ENCODE measurements around the gene ZNF750. TPM values are rescaled to one million over a fixed set of nuclear protein-coding genes. Genes with fewer than 3 reads are reported as not detected.

ZNF750 gene
- total RNA-seq, 1 donor from 2014 or later = 0.34 TPM

GRCh38 chr17:82848022-82848592 lies 8.3 kb upstream of the ZNF750 start:
- Histone ChIP-seq H3K36me3 (ENCODE audit: insufficient read depth, low read length) (no peaks in the 10 kb centered on the region), H3K4me2 (ENCODE audit: low read length) (peak overlapping the region; percentile 83), H3K27ac (ENCODE audit: low read depth, low read length) (peak overlapping the region; percentile 25), H3K79me2 (ENCODE audit: insufficient read depth, low read length) (peaks cover 5% of the 10 kb centered on the region), H3K9me3 (ENCODE audit: insufficient read depth, low read depth, low read length) (no peaks in the 10 kb centered on the region), H2AFZ (ENCODE audit: low read depth, low read length) (peak overlapping the region; percentile 21), H3K4me1 (ENCODE audit: insufficient read depth, low read length) (no peaks in the 10 kb centered on the region), H3K27me3 (ENCODE audit: insufficient read depth, low read length) (no peaks in the 10 kb centered on the region), H3K4me3 (ENCODE audit: insufficient read depth, low read depth, low read length) (peak overlapping the region; percentile 41), H4K20me1 (ENCODE audit: insufficient read depth, low read length) (peaks cover 7% of the 10 kb centered on the region), H3K9ac (ENCODE audit: low read length) (peak overlapping the region; percentile 71)
- no peak overlapping the region for H3K27ac Mint-ChIP-seq (ENCODE audit: unreplicated experiment)
- FAIRE-seq (no peak), DNase-seq (ENCODE audit: low read depth) (peak; percentile 70)
- H3K4me3 Mint-ChIP-seq (ENCODE audit: unreplicated experiment) = no peak overlapping the region
- no peaks in the 10 kb centered on the region for H3K27me3 Mint-ChIP-seq (ENCODE audit: low read depth, unreplicated experiment)
- TF ChIP-seq CTCF (IDR thresholded peaks at IDR 0.05; ENCODE audit: insufficient read depth, low read depth, low read length) = no peak
- TF ChIP-seq EZH2 (IDR thresholded peaks at IDR 0.05; ENCODE audit: insufficient read depth, low read length) = no peak
- peaks cover 6% of the 10 kb centered on the region for H3K36me3 Mint-ChIP-seq (ENCODE audit: low read depth, unreplicated experiment)
- peaks cover 4% of the 10 kb centered on the region for H3K4me1 Mint-ChIP-seq (ENCODE audit: low read depth, unreplicated experiment)
- H3K9me3 Mint-ChIP-seq (ENCODE audit: unreplicated experiment) = peaks cover 1% of the 10 kb centered on the region

DNA sequence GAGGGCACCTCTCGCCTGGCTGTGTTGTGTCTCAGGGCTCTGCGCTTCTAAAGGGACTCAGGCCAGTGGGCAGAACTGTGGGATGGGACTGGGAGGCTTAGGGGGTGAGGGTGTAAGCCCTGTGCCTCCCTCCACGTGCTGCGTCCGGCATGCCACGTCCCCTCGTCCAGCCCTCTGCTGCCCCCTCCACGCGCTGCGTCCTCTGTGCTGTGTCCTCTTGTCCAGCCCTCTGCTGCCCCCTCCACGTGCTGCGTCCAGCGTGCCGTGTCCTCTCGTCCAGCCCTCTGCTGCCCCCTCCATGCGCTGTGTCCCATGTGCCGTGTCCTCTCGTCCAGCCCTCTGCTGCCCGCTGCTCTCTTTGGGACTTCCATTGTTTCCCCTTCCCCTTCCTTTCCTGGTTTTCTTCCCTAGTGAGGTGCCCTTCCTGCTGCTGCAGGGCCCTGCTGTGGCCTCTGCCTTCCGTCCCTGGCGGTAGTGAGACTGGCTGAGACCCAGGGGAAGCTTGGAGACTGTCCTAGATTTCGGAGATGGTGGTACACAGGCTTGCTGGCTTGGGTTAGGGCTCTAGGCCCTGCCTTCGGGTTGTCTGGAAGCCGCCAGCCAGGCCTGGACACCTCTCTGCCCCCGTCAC lies 6.4 kb upstream of the ZNF750 start:
- no peak for DNase-seq (ENCODE audit: low read depth)
- H3K4me3 ChIP-seq (ENCODE audit: insufficient read depth, low read depth, low read length) = no peak overlapping the region
- H3K36me3 ChIP-seq (ENCODE audit: insufficient read depth, low read length) = no peaks in the 10 kb centered on the region
- H3K27ac Mint-ChIP-seq (ENCODE audit: unreplicated experiment) = no peak overlapping the region
- H3K9me3 ChIP-seq (ENCODE audit: insufficient read depth, low read depth, low read length) = no peaks in the 10 kb centered on the region
- TF ChIP-seq CTCF (IDR thresholded peaks at IDR 0.05; ENCODE audit: insufficient read depth, low read depth, low read length) (no peak), EZH2 (IDR thresholded peaks at IDR 0.05; ENCODE audit: insufficient read depth, low read length) (no peak)
- no peaks in the 10 kb centered on the region for H3K79me2 ChIP-seq (ENCODE audit: insufficient read depth, low read length)
- peak overlapping the region; percentile 64 for H3K4me2 ChIP-seq (ENCODE audit: low read length)
- no peak overlapping the region for H3K27ac ChIP-seq (ENCODE audit: low read depth, low read length)
- H3K27me3 ChIP-seq (ENCODE audit: insufficient read depth, low read length) = no peaks in the 10 kb centered on the region
- no peaks in the 10 kb centered on the region for H3K4me1 ChIP-seq (ENCODE audit: insufficient read depth, low read length)
- peaks cover 4% of the 10 kb centered on the region for H4K20me1 ChIP-seq (ENCODE audit: insufficient read depth, low read length)
- FAIRE-seq = no peak
- H3K4me3 Mint-ChIP-seq (ENCODE audit: unreplicated experiment) = no peak overlapping the region
- H3K9me3 Mint-ChIP-seq (ENCODE audit: unreplicated experiment) = no peaks in the 10 kb centered on the region
- no peaks in the 10 kb centered on the region for H3K27me3 Mint-ChIP-seq (ENCODE audit: low read depth, unreplicated experiment)
- peak overlapping the region; percentile 35 for H3K9ac ChIP-seq (ENCODE audit: low read length)
- H3K36me3 Mint-ChIP-seq (ENCODE audit: low read depth, unreplicated experiment) = peaks cover 6% of the 10 kb centered on the region
- H3K4me1 Mint-ChIP-seq (ENCODE audit: low read depth, unreplicated experiment) = peaks cover 4% of the 10 kb centered on the region
- no peak overlapping the region for H2AFZ ChIP-seq (ENCODE audit: low read depth, low read length)
